Non-pigmented ciliary epithelial cell (primary cell): Measurements from ENCODE around the gene CD82.

Experiments
- DNase-seq: peaks from one replicate; pipeline ENCODE4 v3.0.0-alpha.2; 2010; ENCODE audit warnings: low read depth

The CD82 gene

DNA sequence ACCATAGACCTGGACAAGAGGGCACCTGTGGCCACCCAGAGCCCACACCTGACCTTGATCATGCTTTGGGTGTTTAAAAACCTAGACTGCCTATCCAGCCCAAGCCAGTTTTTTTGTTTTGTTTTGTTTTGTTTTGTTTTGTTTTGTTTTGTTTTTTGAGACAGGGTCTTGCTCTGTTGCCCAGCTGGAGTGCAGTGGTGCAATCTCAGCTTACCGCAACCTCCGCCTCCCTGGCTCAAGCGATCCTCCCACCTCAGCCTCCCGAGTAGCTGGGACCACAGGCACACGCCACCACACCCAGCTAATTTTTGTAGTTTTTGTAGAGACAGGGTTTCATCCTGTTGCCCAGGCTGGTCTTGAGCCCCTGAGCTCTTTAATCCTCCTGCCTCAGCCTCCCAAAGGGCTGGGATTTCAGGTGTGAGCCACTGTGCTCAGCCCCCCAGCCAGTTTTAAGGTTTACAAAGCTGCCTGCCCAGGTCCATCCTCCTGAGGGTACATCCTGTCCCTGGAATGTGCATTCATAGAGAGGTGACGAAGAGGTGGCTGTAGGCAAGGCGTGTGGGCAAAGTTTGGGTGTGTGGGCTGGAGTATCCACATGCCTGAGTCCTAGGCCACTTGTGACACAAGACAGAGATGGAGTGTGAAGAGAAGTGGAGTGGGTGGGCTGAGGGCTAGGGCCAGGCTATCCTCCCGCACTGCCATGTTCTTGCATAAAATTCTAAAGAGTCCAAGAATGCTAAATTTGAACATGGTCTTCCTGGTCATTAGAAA, 3.3 kb upstream of the CD82 start:
- DNase-seq, result no peak

- DNase-seq, result no peak
Observed at GRCh38 chr11:44562845-44563460, 2.5 kb upstream of the CD82 start.

- DNase-seq, result peak; percentile 65
Observed at GRCh38 chr11:44563711-44564110, 1.8 kb upstream of the CD82 start.

- DNase-seq, result no peak
Observed at GRCh38 chr11:44564166-44564565, 1.3 kb upstream of the CD82 start.

DNA sequence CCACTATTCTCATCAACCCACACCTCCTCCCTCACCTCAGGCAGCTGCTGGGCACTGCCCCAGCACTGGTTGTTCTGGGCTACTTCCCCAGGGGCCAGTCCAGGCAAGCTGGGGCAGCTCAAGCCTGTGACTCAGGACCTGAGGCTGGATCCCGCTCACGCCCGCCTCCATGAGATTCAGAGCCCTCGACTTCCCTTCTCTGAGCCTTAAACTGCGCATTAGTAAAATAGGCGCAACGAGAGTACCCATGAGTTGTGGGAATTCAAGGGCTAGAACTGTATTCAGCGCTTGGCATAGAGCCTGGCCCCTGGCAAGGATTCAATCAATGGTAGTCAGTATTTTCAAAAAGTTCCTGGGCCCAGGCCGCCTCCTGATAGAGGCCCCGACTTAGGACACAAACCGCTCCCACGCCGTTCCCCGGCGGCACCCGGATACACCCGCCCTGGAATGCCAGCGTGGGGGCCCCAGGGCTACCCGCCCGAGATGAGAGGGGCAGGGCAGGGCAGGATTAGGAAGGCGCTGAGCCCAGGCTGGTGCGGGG, 723 bp upstream of the CD82 start:
- DNase-seq, result peak; percentile 41

- no peak for DNase-seq
Observed at GRCh38 chr11:44565953-44566949, 788 bp downstream of the CD82 start.

- no peak for DNase-seq
Observed at GRCh38 chr11:44566952-44567875, 1.8 kb downstream of the CD82 start.

DNA sequence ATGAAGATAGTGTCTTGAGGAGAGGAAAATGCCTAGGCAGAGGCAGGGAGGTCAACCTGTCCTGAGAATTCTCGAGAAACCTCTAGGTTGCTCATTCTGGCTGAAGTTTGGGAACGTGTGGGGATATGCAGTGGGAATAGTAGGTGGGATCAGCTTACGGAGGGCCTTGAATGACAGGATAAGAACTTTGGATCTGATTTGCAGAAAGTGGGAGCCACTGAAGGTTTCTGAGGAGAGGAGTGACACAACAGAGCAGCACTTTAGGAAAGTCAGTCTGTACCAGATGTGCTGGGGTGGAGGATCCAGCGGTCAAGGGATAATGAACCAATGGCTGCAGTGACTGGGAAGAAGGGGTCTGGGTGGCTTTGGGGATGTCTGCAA, 2.4 kb downstream of the CD82 start:
- no peak for DNase-seq

GRCh38 chr11:44568331-44568657, 2.8 kb downstream of the CD82 start:
- no peak for DNase-seq

- peak; percentile 90 for DNase-seq
Observed at GRCh38 chr11:44568658-44569473, 3.4 kb downstream of the CD82 start.

DNA sequence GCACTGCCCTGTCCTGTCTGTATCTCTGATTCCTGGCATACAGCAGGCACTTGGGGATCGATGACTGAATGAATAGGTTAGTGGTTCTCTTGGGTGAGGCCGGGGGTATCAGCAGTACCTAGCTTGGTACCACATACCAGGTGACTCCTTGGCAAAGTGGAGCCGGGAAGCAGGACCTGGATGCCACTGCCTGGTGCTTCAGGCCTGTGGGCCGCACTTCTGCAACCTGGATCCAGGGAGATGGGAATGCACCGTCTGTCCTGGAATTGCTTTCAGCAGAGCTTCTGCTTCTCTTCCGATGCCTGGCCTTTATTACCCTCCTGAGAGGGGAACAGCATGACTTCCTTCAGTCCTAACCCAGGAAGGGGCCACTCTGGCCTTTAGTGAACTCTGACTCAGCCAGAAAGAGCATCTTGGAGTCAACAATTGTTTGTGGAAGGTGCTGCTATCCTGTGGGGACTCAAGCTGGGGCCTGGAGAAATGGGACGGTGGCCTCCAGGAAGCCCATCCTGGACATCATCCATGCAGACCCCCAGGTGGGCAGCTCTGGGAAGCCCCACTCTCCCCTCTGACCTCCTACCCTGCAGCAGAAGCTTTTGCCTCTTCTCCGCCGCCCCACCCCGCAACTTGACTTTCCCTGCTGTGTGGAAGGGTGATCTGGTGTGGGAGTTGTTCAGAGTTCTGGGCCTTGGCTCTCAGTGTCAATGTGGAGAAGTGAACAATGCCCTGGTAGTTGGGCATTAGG, 5.1 kb downstream of the CD82 start:
- no peak for DNase-seq

GRCh38 chr11:44571871-44572270, 6.4 kb downstream of the CD82 start:
- no peak for DNase-seq

DNA sequence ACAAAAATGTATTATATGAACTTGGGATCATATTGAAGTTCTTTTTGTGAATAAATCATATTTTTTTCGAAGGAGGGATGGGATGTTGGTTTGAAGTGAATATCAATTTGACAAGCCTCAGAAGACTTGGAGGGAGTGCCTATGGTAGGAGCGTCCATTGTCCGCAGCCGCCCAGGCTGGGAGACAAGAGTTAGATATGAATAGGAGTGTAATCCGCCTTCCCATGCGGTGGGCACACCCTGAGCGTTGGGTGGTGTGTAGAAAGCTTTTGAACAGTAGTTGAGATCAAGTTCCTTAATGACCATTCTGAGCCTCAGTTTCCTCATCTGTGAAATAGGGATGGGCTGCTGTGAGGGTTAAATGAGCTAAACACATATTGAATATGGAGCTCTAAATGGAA, 7.0 kb downstream of the CD82 start:
- no peak for DNase-seq

- DNase-seq, result no peak
Observed at GRCh38 chr11:44572884-44573283, 7.4 kb downstream of the CD82 start.

DNA sequence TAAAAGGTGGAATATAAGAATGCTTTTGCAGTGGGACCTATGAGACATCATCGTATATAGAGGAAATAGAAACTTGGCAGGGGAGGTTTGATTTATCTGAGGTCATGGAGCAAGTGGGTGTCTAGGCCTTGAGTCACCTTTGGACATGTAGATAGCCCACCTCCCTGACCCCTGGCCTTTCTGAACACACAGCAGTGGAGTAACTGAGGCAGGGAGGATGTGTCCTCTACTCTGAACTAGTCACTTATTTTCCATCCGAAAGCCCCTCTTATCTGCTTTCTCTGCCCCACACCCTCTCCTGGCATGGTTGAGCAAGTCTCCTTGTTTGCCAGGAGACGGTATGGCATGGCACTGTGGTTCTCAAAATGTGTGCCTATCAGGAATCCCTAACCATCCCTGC, 7.9 kb downstream of the CD82 start:
- DNase-seq, result no peak

GRCh38 chr11:44574610-44575287, 9.3 kb downstream of the CD82 start:
- peak; percentile 81 for DNase-seq

- peak; percentile 38 for DNase-seq
Observed at GRCh38 chr11:44575288-44575672, 9.8 kb downstream of the CD82 start.

GRCh38 chr11:44575962-44576361, 10.5 kb downstream of the CD82 start:
- DNase-seq, result no peak

GRCh38 chr11:44576656-44577055, 11.2 kb downstream of the CD82 start:
- no peak for DNase-seq
